GM12892 (cell line): ENCODE data around the gene NDUFA13.

Experiments used
- POLR2A ChIP-seq: IDR thresholded peaks from 2 replicates; pipeline ENCODE4 v1.6.1; 2011; ENCODE audit warnings: low read depth, low read length, control low read depth
- POLR2AphosphoS5 ChIP-seq: IDR thresholded peaks from 2 replicates; pipeline ENCODE4 v1.6.1; 2011; ENCODE audit warnings: low read depth, low read length, control low read depth
- TAF1 ChIP-seq: IDR thresholded peaks from 2 replicates; pipeline ENCODE4 v1.6.1; 2011; ENCODE audit warnings: low read depth, mild to moderate bottlenecking, control low read depth, low read length, borderline replicate concordance

DNA sequence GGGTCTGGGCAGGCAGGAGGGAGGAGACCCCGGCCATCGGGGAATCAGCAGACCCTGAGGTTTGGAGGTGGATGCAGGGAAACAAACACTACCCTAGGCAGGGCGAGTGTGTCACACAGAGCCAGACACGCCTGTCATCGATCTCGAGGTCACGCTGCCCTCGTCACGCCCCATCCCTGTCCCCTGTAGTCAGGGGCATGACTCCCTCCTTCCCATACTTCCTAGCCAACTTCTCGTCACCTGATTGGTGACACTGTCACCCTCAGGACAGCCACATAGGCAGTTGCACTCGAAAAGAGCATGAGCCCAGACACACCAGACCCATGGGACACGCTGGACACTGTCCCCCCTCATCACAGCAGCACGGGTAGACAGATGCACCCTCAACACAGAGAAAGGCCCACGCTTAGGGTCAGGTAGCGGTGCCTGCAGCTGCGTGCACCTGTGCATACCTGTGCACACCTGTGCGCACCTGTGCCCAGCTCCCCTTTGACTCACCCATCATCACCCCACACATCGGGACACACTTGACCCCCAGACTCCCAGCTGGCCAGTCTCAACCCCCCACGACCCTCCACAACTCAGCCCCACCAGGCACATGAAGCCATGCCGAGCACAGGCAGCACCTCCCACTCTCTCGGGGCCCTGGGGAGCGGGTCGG, 33.9 kb downstream of the NDUFA13 start:
- TF ChIP-seq POLR2A (no peak), POLR2AphosphoS5 (no peak), TAF1 (no peak)
